ENCODE results near the gene DDX1.

Gene DDX1

GRCh38 chr2:15634846-15635490 is 43.3 kb downstream of the DDX1 start:
- no peak for DNase-seq (ENCODE audit: low read depth in 1 of 2, low spot score in 1 of 2)
- H3K27me3 ChIP-seq (ENCODE audit: insufficient read depth, poor library complexity, severe bottlenecking) = no peaks in the 10 kb centered on the region
- no peak overlapping the region for H3K27ac ChIP-seq (replicated peaks)
- H3K4me3 ChIP-seq (replicated peaks; ENCODE audit: insufficient read depth, low read length) = no peak overlapping the region
- TF ChIP-seq, protein P1, sequence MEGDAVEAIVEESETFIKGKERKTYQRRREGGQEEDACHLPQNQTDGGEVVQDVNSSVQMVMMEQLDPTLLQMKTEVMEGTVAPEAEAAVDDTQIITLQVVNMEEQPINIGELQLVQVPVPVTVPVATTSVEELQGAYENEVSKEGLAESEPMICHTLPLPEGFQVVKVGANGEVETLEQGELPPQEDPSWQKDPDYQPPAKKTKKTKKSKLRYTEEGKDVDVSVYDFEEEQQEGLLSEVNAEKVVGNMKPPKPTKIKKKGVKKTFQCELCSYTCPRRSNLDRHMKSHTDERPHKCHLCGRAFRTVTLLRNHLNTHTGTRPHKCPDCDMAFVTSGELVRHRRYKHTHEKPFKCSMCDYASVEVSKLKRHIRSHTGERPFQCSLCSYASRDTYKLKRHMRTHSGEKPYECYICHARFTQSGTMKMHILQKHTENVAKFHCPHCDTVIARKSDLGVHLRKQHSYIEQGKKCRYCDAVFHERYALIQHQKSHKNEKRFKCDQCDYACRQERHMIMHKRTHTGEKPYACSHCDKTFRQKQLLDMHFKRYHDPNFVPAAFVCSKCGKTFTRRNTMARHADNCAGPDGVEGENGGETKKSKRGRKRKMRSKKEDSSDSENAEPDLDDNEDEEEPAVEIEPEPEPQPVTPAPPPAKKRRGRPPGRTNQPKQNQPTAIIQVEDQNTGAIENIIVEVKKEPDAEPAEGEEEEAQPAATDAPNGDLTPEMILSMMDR (IDR thresholded peaks at IDR 0.05; ENCODE audit: insufficient read depth, low read length) = no peak
- TF ChIP-seq GABPA (IDR thresholded peaks at IDR 0.05; ENCODE audit: low read depth) (no peak), POLR2AphosphoS5 (IDR thresholded peaks at IDR 0.05; ENCODE audit: low read depth) (no peak), REST (IDR thresholded peaks at IDR 0.05; ENCODE audit: insufficient replicate concordance, low read depth) (no peak), SPI1 (IDR thresholded peaks at IDR 0.05; ENCODE audit: borderline replicate concordance, low read depth) (no peak)

GRCh38 chr2:15636972-15637785 is 45.5 kb downstream of the DDX1 start:
- no peak overlapping the region for H3K4me3 ChIP-seq (replicated peaks; ENCODE audit: insufficient read depth, low read length)
- no peak overlapping the region for H3K27ac ChIP-seq (replicated peaks)
- no peaks in the 10 kb centered on the region for H3K27me3 ChIP-seq (ENCODE audit: insufficient read depth, poor library complexity, severe bottlenecking)
- DNase-seq (ENCODE audit: low read depth in 1 of 2, low spot score in 1 of 2) = peak; percentile 11 to 49
- TF ChIP-seq, protein P1 (IDR thresholded peaks at IDR 0.05; ENCODE audit: insufficient read depth, low read length) = peak; percentile 76
- TF ChIP-seq GABPA (IDR thresholded peaks at IDR 0.05; ENCODE audit: low read depth) = no peak
- TF ChIP-seq SPI1 (IDR thresholded peaks at IDR 0.05; ENCODE audit: borderline replicate concordance, low read depth) = no peak
- TF ChIP-seq REST (IDR thresholded peaks at IDR 0.05; ENCODE audit: insufficient replicate concordance, low read depth) = no peak
- no peak for TF ChIP-seq POLR2AphosphoS5 (IDR thresholded peaks at IDR 0.05; ENCODE audit: low read depth)

- no peak overlapping the region for H3K27ac ChIP-seq (replicated peaks)
- TF ChIP-seq, protein P1 (IDR thresholded peaks at IDR 0.05; ENCODE audit: insufficient read depth, low read length) = no peak
- TF ChIP-seq GABPA (IDR thresholded peaks at IDR 0.05; ENCODE audit: low read depth) = no peak
- no peak for TF ChIP-seq SPI1 (IDR thresholded peaks at IDR 0.05; ENCODE audit: borderline replicate concordance, low read depth)
- TF ChIP-seq POLR2AphosphoS5 (IDR thresholded peaks at IDR 0.05; ENCODE audit: low read depth) = no peak
- no peak for TF ChIP-seq REST (IDR thresholded peaks at IDR 0.05; ENCODE audit: insufficient replicate concordance, low read depth)
- no peaks in the 10 kb centered on the region for H3K27me3 ChIP-seq (ENCODE audit: insufficient read depth, poor library complexity, severe bottlenecking)
- DNase-seq (ENCODE audit: low read depth in 1 of 2, low spot score in 1 of 2) = no peak
- no peak overlapping the region for H3K4me3 ChIP-seq (replicated peaks; ENCODE audit: insufficient read depth, low read length)
Measured at GRCh38 chr2:15638720-15639119, 47.1 kb downstream of the DDX1 start.

Measured in HL-60 (cell line).